Memory B cell (primary cell): ENCODE results near the gene FAM72C.
"Not testable (repeated sequence)": the region's sequence is repeated elsewhere in the genome, so short reads cannot be mapped to it uniquely, and the experiment has no call there.

ENCODE experiments used
- ATAC-seq: fragments of 150-1000 bp; cut with Tn5 transposase; 2 replicates; pipeline ENCODE4 v1.10.0; 2021; ENCODE audit warnings: low read depth, mild to moderate bottlenecking, moderate library complexity
- DNase-seq, 2 donors: peaks; one replicate each; pipeline ENCODE4 v3.0.0; 2022; ENCODE audit warnings: low spot score in 2 of 2
- H3K27ac Mint-ChIP-seq: one replicate; pipeline ENCODE4 v1.8.0; 2022; ENCODE audit warnings: mild to moderate bottlenecking, moderate library complexity, mixed read lengths
- H3K27me3 Mint-ChIP-seq: one replicate; pipeline ENCODE4 v1.8.0; 2022; ENCODE audit warnings: mixed read lengths
- H3K36me3 Mint-ChIP-seq: one replicate; pipeline ENCODE4 v1.8.0; 2022; ENCODE audit warnings: mild to moderate bottlenecking, mixed read lengths
- H3K4me1 Mint-ChIP-seq: one replicate; pipeline ENCODE4 v1.8.0; 2022; ENCODE audit warnings: mixed read lengths
- H3K4me3 Mint-ChIP-seq: one replicate; pipeline ENCODE4 v1.8.0; 2022; ENCODE audit warnings: mild to moderate bottlenecking, moderate library complexity, mixed read lengths
- H3K9me3 Mint-ChIP-seq: one replicate; pipeline ENCODE4 v1.8.0; 2022; ENCODE audit warnings: mixed read lengths

Gene FAM72C

GRCh38 chr1:143971924-143972700, at the start of gene FAM72C:
Gene FAM72C, minus strand, starts transcription at chr1:143971986. Its CDS starts 845 bp downstream, at chr1:143971141.
- ATAC-seq = peak; percentile 76
- DNase-seq, H3K27ac Mint-ChIP-seq, H3K27me3 Mint-ChIP-seq, H3K4me3 Mint-ChIP-seq, H3K36me3 Mint-ChIP-seq, H3K4me1 Mint-ChIP-seq, H3K9me3 Mint-ChIP-seq: not testable (repeated sequence)

- DNase-seq, H3K36me3 Mint-ChIP-seq, H3K9me3 Mint-ChIP-seq, H3K4me3 Mint-ChIP-seq, H3K27me3 Mint-ChIP-seq, H3K4me1 Mint-ChIP-seq, H3K27ac Mint-ChIP-seq: not testable (repeated sequence)
- ATAC-seq = peak; percentile 91
These were observed 48.4 kb upstream of the FAM72C start for GRCh38 chr1:144020001-144020738.

DNA sequence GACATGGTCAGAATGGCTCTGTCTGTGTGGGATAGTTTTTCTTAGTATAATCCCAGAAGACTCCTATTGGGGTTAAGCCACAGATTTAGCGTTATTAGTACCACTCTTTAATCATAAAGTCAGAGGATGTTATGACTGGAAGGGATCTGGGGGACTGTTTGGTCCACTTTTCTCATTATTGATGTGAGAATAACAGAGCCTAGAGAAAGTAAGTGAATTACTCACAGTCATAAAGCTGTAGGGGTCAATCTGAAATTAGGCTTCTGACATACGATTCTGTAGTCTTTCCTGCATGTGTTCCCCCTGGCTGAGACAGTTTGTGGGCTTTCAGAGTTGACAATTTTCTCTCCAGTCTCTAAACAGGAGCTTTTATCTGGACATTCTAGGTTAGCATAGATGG, 47.3 kb upstream of the FAM72C start:
- H3K4me3 Mint-ChIP-seq, H3K4me1 Mint-ChIP-seq, DNase-seq, ATAC-seq, H3K9me3 Mint-ChIP-seq, H3K36me3 Mint-ChIP-seq, H3K27ac Mint-ChIP-seq, H3K27me3 Mint-ChIP-seq: not testable (repeated sequence)

DNA sequence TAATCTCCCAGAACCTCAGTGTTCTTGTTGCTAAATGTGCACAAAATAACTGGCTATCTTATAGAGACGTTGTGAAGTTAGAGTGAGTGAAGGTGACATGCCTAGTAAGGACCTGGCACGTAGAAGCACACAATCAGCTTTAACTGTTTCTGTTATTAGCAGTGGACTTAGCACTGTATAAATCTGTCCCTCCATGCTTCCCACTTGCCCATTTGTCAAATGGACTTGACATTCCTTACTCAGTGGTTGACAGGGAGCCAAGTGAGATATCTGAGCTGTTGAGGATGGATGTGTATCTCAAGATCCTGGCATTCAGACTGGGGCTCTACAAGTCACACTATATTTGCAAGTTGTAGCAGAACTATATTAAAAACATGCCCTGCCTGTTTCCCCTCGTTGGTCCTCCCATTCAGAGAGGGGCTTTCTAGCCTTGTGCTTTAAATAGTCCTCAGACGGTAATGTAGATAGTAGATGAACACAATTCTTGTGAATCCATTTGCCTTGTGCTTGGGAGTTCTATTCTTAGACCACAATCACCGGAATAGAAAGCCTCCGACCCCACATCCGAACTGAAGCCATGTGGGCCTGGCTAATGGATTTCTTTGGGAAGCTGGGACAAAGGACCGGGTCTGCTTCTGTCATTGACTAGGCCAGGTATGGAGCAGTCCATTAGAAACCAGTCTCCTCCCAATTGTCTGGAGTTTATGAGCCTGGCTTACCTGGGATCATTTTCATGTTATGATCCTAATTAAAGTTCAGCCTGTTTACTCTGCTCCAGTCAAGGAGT, 43.6 kb upstream of the FAM72C start:
- DNase-seq, H3K9me3 Mint-ChIP-seq, ATAC-seq, H3K27me3 Mint-ChIP-seq, H3K4me1 Mint-ChIP-seq, H3K4me3 Mint-ChIP-seq, H3K36me3 Mint-ChIP-seq, H3K27ac Mint-ChIP-seq: not testable (repeated sequence)

DNA sequence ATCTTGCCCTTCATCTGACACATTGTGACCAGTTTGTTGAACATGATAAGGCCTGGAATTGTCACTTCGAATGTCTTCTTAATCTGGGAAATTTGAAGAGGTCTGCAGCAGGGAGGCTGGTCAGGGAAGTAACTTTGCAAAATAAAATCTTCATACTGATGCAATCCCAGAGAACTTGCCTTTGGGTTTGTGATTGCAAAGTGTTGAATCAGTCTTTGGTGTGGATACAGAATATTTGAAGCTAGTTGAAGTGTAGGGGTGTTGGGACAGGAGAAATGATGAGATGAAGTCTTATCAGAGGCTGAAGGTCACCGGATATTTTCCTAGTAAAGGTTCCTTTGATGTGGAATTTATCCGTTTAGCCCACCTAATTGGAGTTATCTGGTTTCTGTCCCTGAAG, 42.7 kb upstream of the FAM72C start:
- ATAC-seq, H3K27ac Mint-ChIP-seq, H3K27me3 Mint-ChIP-seq, H3K4me1 Mint-ChIP-seq, H3K4me3 Mint-ChIP-seq, H3K36me3 Mint-ChIP-seq, DNase-seq, H3K9me3 Mint-ChIP-seq: not testable (repeated sequence)

GRCh38 chr1:144014121-144014520, 42.3 kb upstream of the FAM72C start:
- H3K4me1 Mint-ChIP-seq, DNase-seq, H3K36me3 Mint-ChIP-seq, H3K27me3 Mint-ChIP-seq, H3K27ac Mint-ChIP-seq, H3K4me3 Mint-ChIP-seq, H3K9me3 Mint-ChIP-seq, ATAC-seq: not testable (repeated sequence)

DNA sequence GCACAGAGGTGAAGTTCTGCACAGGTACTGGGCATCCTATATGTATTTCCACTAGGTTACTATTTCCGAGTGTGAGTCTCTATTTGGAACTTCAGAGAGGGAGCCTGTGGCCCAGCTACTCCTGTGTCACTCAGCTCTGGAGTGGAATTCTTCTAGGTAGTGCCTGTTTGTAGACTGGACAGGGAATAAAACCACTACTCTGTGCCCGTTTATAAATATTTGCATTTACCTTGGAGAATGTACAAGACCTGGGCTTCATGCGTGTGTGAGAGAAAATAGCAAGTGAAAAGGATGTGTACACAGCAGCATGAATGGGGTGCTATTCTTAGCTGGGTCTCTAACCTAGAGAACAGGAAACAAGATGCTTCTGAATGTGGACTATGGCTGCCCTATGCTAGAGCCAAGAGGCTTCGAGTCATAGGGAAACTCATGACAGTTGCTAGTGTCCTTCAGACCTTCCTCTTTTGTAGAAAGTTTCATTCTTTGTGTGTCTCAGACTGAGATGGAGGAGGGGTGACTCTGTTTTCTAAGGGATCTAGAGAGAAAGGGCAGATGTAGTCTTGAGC, 40.5 kb upstream of the FAM72C start:
- not testable (repeated sequence) for H3K27me3 Mint-ChIP-seq, H3K4me3 Mint-ChIP-seq, H3K4me1 Mint-ChIP-seq, H3K27ac Mint-ChIP-seq, H3K9me3 Mint-ChIP-seq, H3K36me3 Mint-ChIP-seq, DNase-seq
- ATAC-seq = peak; percentile 89

DNA sequence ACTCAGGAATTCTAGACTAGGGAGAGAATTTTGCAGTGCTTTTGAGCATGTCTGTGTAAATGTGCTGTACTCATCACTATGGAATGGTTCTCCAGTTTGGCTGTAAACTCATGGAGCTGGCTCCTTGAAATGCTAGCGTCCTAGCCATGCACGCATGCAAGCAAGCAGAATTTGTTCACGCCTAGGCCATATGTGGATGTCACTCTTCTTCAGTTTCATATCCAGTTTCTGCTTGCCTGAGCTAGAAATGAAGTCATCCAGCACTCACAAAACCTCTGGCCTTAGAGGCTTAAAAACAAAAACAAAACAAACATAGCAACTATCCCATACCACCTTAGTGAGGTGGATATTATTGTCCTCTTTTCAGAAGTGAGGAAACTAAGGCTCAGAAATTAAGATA, 37.6 kb upstream of the FAM72C start:
- H3K9me3 Mint-ChIP-seq, DNase-seq, H3K4me1 Mint-ChIP-seq, H3K27me3 Mint-ChIP-seq, H3K4me3 Mint-ChIP-seq, H3K36me3 Mint-ChIP-seq, H3K27ac Mint-ChIP-seq: not testable (repeated sequence)
- peak; percentile 71 for ATAC-seq

GRCh38 chr1:144004259-144004658, 32.5 kb upstream of the FAM72C start:
- not testable (repeated sequence) for H3K27ac Mint-ChIP-seq, ATAC-seq, H3K27me3 Mint-ChIP-seq, H3K4me3 Mint-ChIP-seq, H3K4me1 Mint-ChIP-seq, DNase-seq, H3K36me3 Mint-ChIP-seq, H3K9me3 Mint-ChIP-seq

DNA sequence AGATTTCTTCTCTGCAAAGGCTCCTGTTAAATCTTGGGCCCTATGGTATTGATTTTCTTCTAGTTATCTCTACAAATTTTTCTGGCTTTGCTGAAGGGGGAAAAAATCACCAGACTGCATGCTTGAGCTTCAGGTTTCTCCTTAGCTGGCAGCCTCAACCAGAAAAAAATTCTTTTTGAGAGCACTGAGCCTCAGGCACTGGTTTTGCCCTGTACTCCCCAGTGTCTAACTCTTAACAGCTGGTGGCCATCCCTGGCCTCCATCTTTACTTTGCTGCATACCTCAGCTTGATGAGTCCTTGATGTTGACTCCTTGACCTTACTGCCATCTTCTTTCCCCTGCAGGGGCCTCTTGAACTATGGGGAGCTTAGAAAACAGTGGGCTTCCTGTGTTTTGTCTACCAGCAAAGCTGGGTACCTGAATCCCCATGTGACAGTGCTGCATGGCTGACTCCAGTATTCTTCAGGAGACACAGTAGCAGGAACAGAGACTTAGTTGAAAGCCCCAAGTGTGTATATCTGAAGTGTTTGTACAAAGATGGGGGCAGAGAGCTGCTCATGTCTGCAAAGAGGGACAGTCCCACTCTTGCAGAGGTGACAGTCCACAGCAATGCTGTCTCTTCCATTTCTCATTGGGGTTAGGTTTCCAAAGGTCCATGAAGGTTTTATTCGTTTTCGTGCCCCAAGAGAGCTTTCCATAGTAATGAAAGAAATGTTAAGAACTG, 31.7 kb upstream of the FAM72C start:
- not testable (repeated sequence) for H3K9me3 Mint-ChIP-seq, H3K4me1 Mint-ChIP-seq, H3K27me3 Mint-ChIP-seq, DNase-seq, H3K27ac Mint-ChIP-seq, H3K36me3 Mint-ChIP-seq, H3K4me3 Mint-ChIP-seq, ATAC-seq

DNA sequence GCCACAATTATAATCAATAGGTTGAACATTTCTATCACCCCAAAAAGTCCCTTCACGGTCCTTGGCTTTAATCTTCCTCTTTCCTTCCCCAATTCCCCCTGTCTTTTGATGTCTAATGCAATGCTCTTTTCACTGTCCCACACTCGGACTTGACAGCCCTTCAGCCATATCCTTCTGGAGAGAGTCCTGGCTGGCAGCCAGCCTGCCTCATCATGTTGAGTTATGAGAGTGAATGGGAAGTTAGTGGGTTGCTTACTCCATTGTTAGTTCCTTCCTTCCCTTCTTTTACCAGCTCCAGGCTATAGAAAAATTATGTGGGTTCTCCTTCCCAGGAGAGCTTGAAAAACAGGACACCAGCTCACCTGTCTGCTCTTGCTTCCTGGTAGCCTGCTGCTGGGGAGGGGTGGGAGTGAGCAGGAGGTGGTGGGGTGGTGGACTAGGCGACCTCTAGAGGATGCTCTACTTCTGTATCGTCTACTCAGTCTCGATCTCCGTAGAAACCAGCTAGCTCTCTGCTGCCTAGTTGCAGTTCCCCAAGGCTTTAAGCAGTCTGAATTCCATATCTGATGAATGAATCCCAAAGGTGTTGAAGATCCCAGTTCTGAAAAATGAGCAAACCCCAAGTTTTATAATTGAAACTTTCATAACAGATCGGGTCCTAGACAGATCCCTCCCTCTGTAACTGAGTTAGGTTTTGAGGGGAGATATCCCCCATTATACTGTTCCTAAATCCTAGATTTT, 30.5 kb upstream of the FAM72C start:
- H3K9me3 Mint-ChIP-seq, H3K36me3 Mint-ChIP-seq, H3K27ac Mint-ChIP-seq, DNase-seq, H3K4me3 Mint-ChIP-seq, H3K27me3 Mint-ChIP-seq, H3K4me1 Mint-ChIP-seq: not testable (repeated sequence)
- ATAC-seq = peak; percentile 99

GRCh38 chr1:144001077-144001476, 29.3 kb upstream of the FAM72C start:
- H3K4me3 Mint-ChIP-seq, H3K36me3 Mint-ChIP-seq, ATAC-seq, DNase-seq, H3K27ac Mint-ChIP-seq, H3K4me1 Mint-ChIP-seq, H3K27me3 Mint-ChIP-seq, H3K9me3 Mint-ChIP-seq: not testable (repeated sequence)

DNA sequence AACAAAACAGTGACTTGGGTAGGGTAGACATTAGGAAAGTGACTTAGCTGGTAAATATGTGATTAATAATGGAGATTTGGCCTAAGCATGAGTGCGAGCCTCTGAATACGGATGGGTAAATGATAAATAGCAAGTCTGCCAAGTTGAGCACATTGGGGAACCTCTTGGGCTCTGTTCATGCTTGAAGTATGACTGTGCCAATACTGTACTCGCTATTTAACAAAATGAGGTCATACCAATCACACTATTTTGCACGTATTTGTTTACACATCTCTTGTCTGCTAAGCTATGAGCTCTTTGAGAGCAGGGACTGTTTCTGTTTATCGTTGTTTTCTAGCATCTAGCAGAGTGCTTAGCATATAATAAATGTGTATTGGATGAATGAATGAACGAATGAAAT, 24.2 kb upstream of the FAM72C start:
- H3K27ac Mint-ChIP-seq, H3K36me3 Mint-ChIP-seq, ATAC-seq, H3K9me3 Mint-ChIP-seq, H3K4me3 Mint-ChIP-seq, H3K27me3 Mint-ChIP-seq, H3K4me1 Mint-ChIP-seq, DNase-seq: not testable (repeated sequence)
